PFSK-1 (cell line): Measurements from ENCODE around the gene CTIF.

Experiments used
- FOXP2 ChIP-seq: optimal IDR thresholded peaks from 2 replicates; pipeline ENCODE3; 2011; ENCODE audit warnings: borderline replicate concordance, control low read depth, inconsistent platforms; ENCODE audit not compliant: insufficient read depth; ENCODE audit errors: extremely low read length, extremely low read depth
- POLR2AphosphoS5 ChIP-seq: IDR thresholded peaks from 2 replicates; pipeline ENCODE4 v1.6.1; 2012; ENCODE audit warnings: low read depth, mild to moderate bottlenecking, control low read depth, low read length, moderate library complexity
- SIN3A ChIP-seq: IDR thresholded peaks from 2 replicates; pipeline ENCODE4 v1.6.1; 2012; ENCODE audit warnings: mild to moderate bottlenecking, low read length, moderate library complexity, borderline replicate concordance; ENCODE audit not compliant: insufficient read depth
- TAF1 ChIP-seq: IDR thresholded peaks from 2 replicates; pipeline ENCODE4 v1.6.1; 2012; ENCODE audit warnings: low read length, control low read depth, borderline replicate concordance; ENCODE audit not compliant: insufficient read depth
- TF ChIP-seq, protein P1 (sequence below), 2 experiments: IDR thresholded peaks; 2 replicates each; pipeline versions ENCODE4 v1.6.1 to v1.8.0; 2011 to 2012; ENCODE audit warnings: low read depth in 2 of 2, low read length in 2 of 2, control low read depth in 1 of 2, inconsistent platforms in 1 of 2, mild to moderate bottlenecking in 1 of 2, moderate library complexity in 1 of 2; ENCODE audit not compliant: insufficient read depth in 1 of 2

Gene CTIF

DNA sequence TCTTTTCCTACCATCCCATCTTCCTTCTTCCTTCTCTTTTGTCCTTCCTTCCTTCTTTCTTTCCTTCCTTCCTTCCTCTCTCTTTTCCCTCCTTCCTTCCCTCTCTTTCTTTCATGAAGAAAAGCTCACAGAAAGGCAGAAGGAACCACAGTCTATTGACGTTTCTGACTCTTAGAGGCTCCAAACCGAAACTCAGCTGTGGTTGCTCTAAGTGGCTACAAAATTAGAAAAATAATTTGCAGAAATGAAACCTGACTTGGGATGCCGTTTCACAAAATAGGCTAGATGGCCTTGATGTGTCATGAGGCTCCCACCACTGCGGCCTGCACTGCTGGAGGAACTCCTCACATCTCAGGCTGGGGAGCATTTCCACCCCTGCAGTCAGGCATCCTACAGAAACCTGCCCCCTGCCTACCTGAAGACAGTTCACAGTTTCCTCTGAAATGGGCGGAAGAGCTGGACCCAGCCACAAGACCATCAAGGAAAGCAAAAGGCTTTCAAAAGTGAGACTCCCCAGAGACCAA is 246.3 kb downstream of the CTIF start:
- TF ChIP-seq FOXP2, result no peak
- TF ChIP-seq, protein P1, sequence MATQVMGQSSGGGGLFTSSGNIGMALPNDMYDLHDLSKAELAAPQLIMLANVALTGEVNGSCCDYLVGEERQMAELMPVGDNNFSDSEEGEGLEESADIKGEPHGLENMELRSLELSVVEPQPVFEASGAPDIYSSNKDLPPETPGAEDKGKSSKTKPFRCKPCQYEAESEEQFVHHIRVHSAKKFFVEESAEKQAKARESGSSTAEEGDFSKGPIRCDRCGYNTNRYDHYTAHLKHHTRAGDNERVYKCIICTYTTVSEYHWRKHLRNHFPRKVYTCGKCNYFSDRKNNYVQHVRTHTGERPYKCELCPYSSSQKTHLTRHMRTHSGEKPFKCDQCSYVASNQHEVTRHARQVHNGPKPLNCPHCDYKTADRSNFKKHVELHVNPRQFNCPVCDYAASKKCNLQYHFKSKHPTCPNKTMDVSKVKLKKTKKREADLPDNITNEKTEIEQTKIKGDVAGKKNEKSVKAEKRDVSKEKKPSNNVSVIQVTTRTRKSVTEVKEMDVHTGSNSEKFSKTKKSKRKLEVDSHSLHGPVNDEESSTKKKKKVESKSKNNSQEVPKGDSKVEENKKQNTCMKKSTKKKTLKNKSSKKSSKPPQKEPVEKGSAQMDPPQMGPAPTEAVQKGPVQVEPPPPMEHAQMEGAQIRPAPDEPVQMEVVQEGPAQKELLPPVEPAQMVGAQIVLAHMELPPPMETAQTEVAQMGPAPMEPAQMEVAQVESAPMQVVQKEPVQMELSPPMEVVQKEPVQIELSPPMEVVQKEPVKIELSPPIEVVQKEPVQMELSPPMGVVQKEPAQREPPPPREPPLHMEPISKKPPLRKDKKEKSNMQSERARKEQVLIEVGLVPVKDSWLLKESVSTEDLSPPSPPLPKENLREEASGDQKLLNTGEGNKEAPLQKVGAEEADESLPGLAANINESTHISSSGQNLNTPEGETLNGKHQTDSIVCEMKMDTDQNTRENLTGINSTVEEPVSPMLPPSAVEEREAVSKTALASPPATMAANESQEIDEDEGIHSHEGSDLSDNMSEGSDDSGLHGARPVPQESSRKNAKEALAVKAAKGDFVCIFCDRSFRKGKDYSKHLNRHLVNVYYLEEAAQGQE (IDR thresholded peaks at IDR 0.05; ENCODE audit: insufficient read depth in 1 of 2, low read depth in 2 of 2, low read length in 2 of 2), result no peak
- no peak for TF ChIP-seq POLR2AphosphoS5
- TF ChIP-seq TAF1, result no peak
- TF ChIP-seq SIN3A, result no peak

GRCh38 chr18:48785736-48786454 is 247.1 kb downstream of the CTIF start:
- TF ChIP-seq, protein P1 (IDR thresholded peaks at IDR 0.05; ENCODE audit: insufficient read depth in 1 of 2, low read depth in 2 of 2, low read length in 2 of 2), result no peak
- TF ChIP-seq SIN3A, result no peak
- no peak for TF ChIP-seq POLR2AphosphoS5
- no peak for TF ChIP-seq TAF1
- no peak for TF ChIP-seq FOXP2

DNA sequence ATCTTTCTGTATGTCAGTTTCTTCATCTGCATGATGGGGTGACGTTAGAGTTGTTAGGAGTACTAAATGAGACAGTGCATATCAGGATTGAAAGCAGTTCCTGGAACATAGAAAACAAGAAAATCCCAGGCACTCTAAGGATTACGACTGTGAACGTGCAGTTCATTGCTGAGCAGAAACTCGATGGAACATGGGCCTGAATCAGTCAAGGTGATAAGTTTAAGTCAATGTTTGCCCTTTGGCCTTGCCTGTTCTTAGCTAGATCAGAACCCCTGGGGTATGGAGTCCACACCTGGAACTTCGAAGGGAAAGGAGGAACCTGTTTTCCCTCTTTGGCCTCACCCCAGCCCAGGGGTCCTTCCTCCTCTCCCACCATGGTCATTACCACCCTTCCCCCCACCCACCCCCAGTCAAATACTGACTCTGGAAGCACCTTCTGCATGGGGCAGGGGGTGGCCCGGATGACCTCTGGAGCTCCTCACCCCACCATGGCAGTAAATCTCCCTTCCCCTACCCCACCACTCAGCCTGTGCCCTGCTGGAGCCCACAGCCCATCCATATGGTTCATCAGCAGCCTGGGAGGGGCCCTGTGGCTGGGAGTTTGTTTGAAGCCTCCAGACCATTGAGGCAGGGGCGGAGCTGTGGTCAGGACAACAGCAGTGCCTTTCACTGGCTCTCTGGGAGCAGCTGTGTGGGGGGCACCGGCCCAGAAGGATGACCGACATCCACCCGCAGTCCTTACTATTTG is 247.8 kb downstream of the CTIF start:
- TF ChIP-seq SIN3A (no peak), POLR2AphosphoS5 (no peak), FOXP2 (no peak), TAF1 (no peak)
- TF ChIP-seq, protein P1 (IDR thresholded peaks at IDR 0.05; ENCODE audit: insufficient read depth in 1 of 2, low read depth in 2 of 2, low read length in 2 of 2), result no peak

DNA sequence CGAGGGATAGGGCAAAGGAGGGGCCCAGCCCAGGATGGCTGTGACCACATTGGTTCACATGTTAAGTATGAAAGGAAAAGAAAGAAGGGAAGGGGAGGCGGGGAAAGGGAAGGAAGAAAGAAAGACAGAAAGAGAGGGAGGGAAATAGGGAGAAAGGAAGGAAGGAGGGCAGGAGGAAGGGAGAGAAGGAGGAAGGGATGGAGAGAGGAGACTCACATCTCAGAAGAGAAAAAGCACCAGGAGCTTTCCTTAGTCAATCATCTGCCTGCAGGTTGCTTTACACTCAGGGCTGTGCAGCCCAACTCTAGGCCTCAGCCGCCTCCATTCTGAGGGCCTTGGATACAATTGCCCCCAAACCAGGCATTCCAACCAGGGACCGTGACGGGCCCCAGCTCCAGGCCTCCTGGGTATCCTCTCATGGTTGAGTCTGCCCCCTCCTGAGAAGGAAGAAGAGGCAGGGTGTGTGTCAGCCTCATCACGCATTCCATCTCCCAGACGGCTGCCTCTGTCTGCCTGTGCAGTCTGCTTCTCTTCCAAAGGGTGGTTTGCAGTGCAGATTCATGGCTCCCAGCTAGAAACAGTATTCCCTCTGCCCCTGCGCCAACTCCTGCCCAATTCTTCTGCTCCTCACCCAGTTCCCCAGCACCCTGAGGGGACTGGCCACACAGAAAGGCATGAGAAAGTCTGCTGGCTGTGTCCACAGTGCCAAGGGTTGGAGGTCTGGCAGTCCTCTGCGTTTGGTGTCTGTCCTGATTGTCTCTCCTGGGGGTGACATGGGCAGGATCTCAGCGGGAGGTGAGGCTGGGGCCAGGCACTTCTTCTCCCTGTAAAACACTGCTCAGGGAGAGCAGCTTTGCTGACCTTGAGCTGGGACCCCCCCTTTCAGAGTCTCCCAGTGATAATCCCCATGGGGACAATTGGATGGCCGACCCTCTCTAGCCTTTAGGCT is 248.6 kb downstream of the CTIF start:
- no peak for TF ChIP-seq FOXP2
- TF ChIP-seq SIN3A, result no peak
- no peak for TF ChIP-seq TAF1
- no peak for TF ChIP-seq POLR2AphosphoS5
- TF ChIP-seq, protein P1 (IDR thresholded peaks at IDR 0.05; ENCODE audit: insufficient read depth in 1 of 2, low read depth in 2 of 2, low read length in 2 of 2), result no peak
